ENCODE results near the gene TMEM269. TPM values are rescaled to one million over a fixed set of nuclear protein-coding genes. Genes with fewer than 3 reads are reported as not detected.

TMEM269 gene
- total RNA-seq: 0.13 TPM in 1 of 2 replicates, not detected in the other

GRCh38 chr1:42784946-42785693 lies at the start of gene TMEM269:
TSS of gene TMEM269 (plus strand) at chr1:42784991. CDS start at chr1:42789894, 4,903 bp downstream.

GRCh38 chr1:42739753-42740700 lies 44.8 kb upstream of the TMEM269 start, which contains the start of gene CLDN19:
TSS of gene CLDN19 (minus strand) at chr1:42740236. CDS start at chr1:42740063, 173 bp downstream.

GRCh38 chr1:42766741-42767509 lies 17.9 kb upstream of the TMEM269 start, which contains the start of the genes C1orf50 and P3H1:
TSS of gene C1orf50 (plus strand) at chr1:42767249. CDS start at chr1:42767312, 63 bp downstream.
TSS of gene P3H1 (minus strand) at chr1:42767028. CDS start at chr1:42766971, 57 bp downstream.

GRCh38 chr1:42816585-42817439 lies 32.0 kb downstream of the TMEM269 start, which contains the start of the genes ERMAP and SVBP:
TSS of gene ERMAP (plus strand) at chr1:42817122. CDS start at chr1:42830449, 13,327 bp downstream.
TSS of gene SVBP (minus strand) at chr1:42817397. CDS start at chr1:42816544, 853 bp downstream.

GRCh38 chr1:42846257-42847110 lies 61.7 kb downstream of the TMEM269 start, which contains the start of gene ZNF691:
TSS of gene ZNF691 (plus strand) at chr1:42846613. CDS start at chr1:42849659, 3,046 bp downstream.

Other genes starting within 250 kb of the TMEM269 start
- 53.5 and 55.1 TPM in 2 replicates for gene PPIH, start 126.6 kb upstream of the TMEM269 start, total RNA-seq
- 788 and 803 TPM in 2 replicates for gene YBX1, start 102.6 kb upstream of the TMEM269 start, total RNA-seq
- not detected in 2 replicates for gene CLDN19, start 44.8 kb upstream of the TMEM269 start, total RNA-seq
- 107 and 149 TPM in 2 replicates for gene P3H1, start 18.0 kb upstream of the TMEM269 start, total RNA-seq
- gene C1orf50, start 17.7 kb upstream of the TMEM269 start, total RNA-seq: 4.8 and 6.5 TPM in 2 replicates
- gene ERMAP, start 32.1 kb downstream of the TMEM269 start, total RNA-seq: 7.0 and 7.8 TPM in 2 replicates
- 12.2 and 14.8 TPM in 2 replicates for gene SVBP, start 32.4 kb downstream of the TMEM269 start, total RNA-seq
- gene ZNF691, start 61.6 kb downstream of the TMEM269 start, total RNA-seq: 5.7 and 6.2 TPM in 2 replicates
- 58.2 and 58.4 TPM in 2 replicates for gene SLC2A1, start 173.9 kb downstream of the TMEM269 start, total RNA-seq

Measured in thoracic aorta endothelial cell (primary cell).